ENCODE results near the gene SLC2A11.
"Not testable (repeated sequence)": the region's sequence is repeated elsewhere in the genome, so short reads cannot be mapped to it uniquely, and the experiment has no call there.

Gene SLC2A11

GRCh38 chr22:23906641-23907040 is 49.0 kb downstream of the SLC2A11 start:
- Histone ChIP-seq H3K4me1 (ENCODE audit: control insufficient read depth, low read depth, low read length) (peaks cover 16% of the 10 kb centered on the region), H3K9ac (ENCODE audit: low read length) (no peak overlapping the region), H3K36me3 (ENCODE audit: control insufficient read depth, low read depth, low read length) (no peaks in the 10 kb centered on the region), H3K27me3 (ENCODE audit: control insufficient read depth, insufficient read depth, low read length) (no peaks in the 10 kb centered on the region), H3K27ac (ENCODE audit: low read length) (no peak overlapping the region), H3K4me3 (ENCODE audit: low read length) (no peak overlapping the region), H3K9me3 (ENCODE audit: control insufficient read depth, low read depth, low read length) (no peaks in the 10 kb centered on the region)

GRCh38 chr22:23907423-23907822 is 49.7 kb downstream of the SLC2A11 start:
- peaks cover 16% of the 10 kb centered on the region for H3K4me1 ChIP-seq (ENCODE audit: control insufficient read depth, low read depth, low read length)
- not testable (repeated sequence) for H3K27ac ChIP-seq (ENCODE audit: low read length); H3K9ac ChIP-seq (ENCODE audit: low read length); H3K27me3 ChIP-seq (ENCODE audit: control insufficient read depth, insufficient read depth, low read length); H3K36me3 ChIP-seq (ENCODE audit: control insufficient read depth, low read depth, low read length); H3K4me3 ChIP-seq (ENCODE audit: low read length); H3K9me3 ChIP-seq (ENCODE audit: control insufficient read depth, low read depth, low read length)

GRCh38 chr22:23908587-23909205 is 51.0 kb downstream of the SLC2A11 start:
- no peaks in the 10 kb centered on the region for H3K9me3 ChIP-seq (ENCODE audit: control insufficient read depth, low read depth, low read length)

GRCh38 chr22:23909296-23909898 is 51.7 kb downstream of the SLC2A11 start:
- H3K27ac ChIP-seq (ENCODE audit: low read length) = no peak overlapping the region
- no peak overlapping the region for H3K9ac ChIP-seq (ENCODE audit: low read length)
- H3K36me3 ChIP-seq (ENCODE audit: control insufficient read depth, low read depth, low read length) = no peaks in the 10 kb centered on the region
- H3K4me1 ChIP-seq (ENCODE audit: control insufficient read depth, low read depth, low read length) = peaks cover 23% of the 10 kb centered on the region
- H3K4me3 ChIP-seq (ENCODE audit: low read length) = no peak overlapping the region
- H3K27me3 ChIP-seq (ENCODE audit: control insufficient read depth, insufficient read depth, low read length) = no peaks in the 10 kb centered on the region
- H3K9me3 ChIP-seq (ENCODE audit: control insufficient read depth, low read depth, low read length) = no peaks in the 10 kb centered on the region

More at GRCh38 chr22:23908587-23909205, 51.0 kb downstream of the SLC2A11 start:
- Histone ChIP-seq H3K27me3 (ENCODE audit: control insufficient read depth, insufficient read depth, low read length) (no peaks in the 10 kb centered on the region), H3K4me3 (ENCODE audit: low read length) (no peak overlapping the region), H3K9ac (ENCODE audit: low read length) (no peak overlapping the region), H3K36me3 (ENCODE audit: control insufficient read depth, low read depth, low read length) (no peaks in the 10 kb centered on the region), H3K27ac (ENCODE audit: low read length) (no peak overlapping the region), H3K4me1 (ENCODE audit: control insufficient read depth, low read depth, low read length) (peaks cover 19% of the 10 kb centered on the region)

GRCh38 chr22:23910496-23911190 is 53.0 kb downstream of the SLC2A11 start:
- H3K4me3 ChIP-seq (ENCODE audit: low read length) = no peak overlapping the region
- H3K27ac ChIP-seq (ENCODE audit: low read length) = no peak overlapping the region
- H3K4me1 ChIP-seq (ENCODE audit: control insufficient read depth, low read depth, low read length) = peaks cover 24% of the 10 kb centered on the region
- H3K36me3 ChIP-seq (ENCODE audit: control insufficient read depth, low read depth, low read length) = no peaks in the 10 kb centered on the region
- H3K9ac ChIP-seq (ENCODE audit: low read length) = no peak overlapping the region
- no peaks in the 10 kb centered on the region for H3K27me3 ChIP-seq (ENCODE audit: control insufficient read depth, insufficient read depth, low read length)
- H3K9me3 ChIP-seq (ENCODE audit: control insufficient read depth, low read depth, low read length) = no peaks in the 10 kb centered on the region

- Histone ChIP-seq H3K36me3 (ENCODE audit: control insufficient read depth, low read depth, low read length) (no peaks in the 10 kb centered on the region), H3K9ac (ENCODE audit: low read length) (no peak overlapping the region), H3K4me1 (ENCODE audit: control insufficient read depth, low read depth, low read length) (peaks cover 24% of the 10 kb centered on the region), H3K27ac (ENCODE audit: low read length) (no peak overlapping the region), H3K4me3 (ENCODE audit: low read length) (no peak overlapping the region), H3K9me3 (ENCODE audit: control insufficient read depth, low read depth, low read length) (no peaks in the 10 kb centered on the region), H3K27me3 (ENCODE audit: control insufficient read depth, insufficient read depth, low read length) (no peaks in the 10 kb centered on the region)
Measured at GRCh38 chr22:23911318-23911980, 53.8 kb downstream of the SLC2A11 start.

GRCh38 chr22:23912293-23912903 is 54.7 kb downstream of the SLC2A11 start:
- Histone ChIP-seq H3K4me3 (ENCODE audit: low read length) (no peak overlapping the region), H3K9ac (ENCODE audit: low read length) (no peak overlapping the region), H3K9me3 (ENCODE audit: control insufficient read depth, low read depth, low read length) (no peaks in the 10 kb centered on the region), H3K36me3 (ENCODE audit: control insufficient read depth, low read depth, low read length) (no peaks in the 10 kb centered on the region), H3K27ac (ENCODE audit: low read length) (no peak overlapping the region), H3K4me1 (ENCODE audit: control insufficient read depth, low read depth, low read length) (peaks cover 24% of the 10 kb centered on the region), H3K27me3 (ENCODE audit: control insufficient read depth, insufficient read depth, low read length) (no peaks in the 10 kb centered on the region)

GRCh38 chr22:23913306-23913660 is 55.6 kb downstream of the SLC2A11 start:
- Histone ChIP-seq H3K27ac (ENCODE audit: low read length) (peak overlapping the region; percentile 80), H3K27me3 (ENCODE audit: control insufficient read depth, insufficient read depth, low read length) (no peaks in the 10 kb centered on the region), H3K9ac (ENCODE audit: low read length) (peak overlapping the region; percentile 71), H3K4me3 (ENCODE audit: low read length) (peak overlapping the region; percentile 65), H3K4me1 (ENCODE audit: control insufficient read depth, low read depth, low read length) (peaks cover 22% of the 10 kb centered on the region), H3K36me3 (ENCODE audit: control insufficient read depth, low read depth, low read length) (no peaks in the 10 kb centered on the region), H3K9me3 (ENCODE audit: control insufficient read depth, low read depth, low read length) (no peaks in the 10 kb centered on the region)

- Histone ChIP-seq H3K4me1 (ENCODE audit: control insufficient read depth, low read depth, low read length) (peaks cover 17% of the 10 kb centered on the region), H3K9ac (ENCODE audit: low read length) (peak overlapping the region; percentile 71), H3K36me3 (ENCODE audit: control insufficient read depth, low read depth, low read length) (no peaks in the 10 kb centered on the region), H3K27me3 (ENCODE audit: control insufficient read depth, insufficient read depth, low read length) (no peaks in the 10 kb centered on the region), H3K9me3 (ENCODE audit: control insufficient read depth, low read depth, low read length) (no peaks in the 10 kb centered on the region), H3K4me3 (ENCODE audit: low read length) (peak overlapping the region; percentile 65), H3K27ac (ENCODE audit: low read length) (peak overlapping the region; percentile 80)
Measured at GRCh38 chr22:23913661-23914353, 56.1 kb downstream of the SLC2A11 start.

- no peak overlapping the region for H3K9ac ChIP-seq (ENCODE audit: low read length)
- no peak overlapping the region for H3K4me3 ChIP-seq (ENCODE audit: low read length)
- H3K4me1 ChIP-seq (ENCODE audit: control insufficient read depth, low read depth, low read length) = peaks cover 8% of the 10 kb centered on the region
Measured at GRCh38 chr22:23915290-23915689, 57.6 kb downstream of the SLC2A11 start.

GRCh38 chr22:23920267-23920611 is 62.6 kb downstream of the SLC2A11 start:
- not testable (repeated sequence) for H3K9me3 ChIP-seq (ENCODE audit: control insufficient read depth, low read depth, low read length); H3K27me3 ChIP-seq (ENCODE audit: control insufficient read depth, insufficient read depth, low read length); H3K4me1 ChIP-seq (ENCODE audit: control insufficient read depth, low read depth, low read length); H3K36me3 ChIP-seq (ENCODE audit: control insufficient read depth, low read depth, low read length); H3K27ac ChIP-seq (ENCODE audit: low read length); H3K4me3 ChIP-seq (ENCODE audit: low read length); H3K9ac ChIP-seq (ENCODE audit: low read length)

More at GRCh38 chr22:23915290-23915689, 57.6 kb downstream of the SLC2A11 start:
- no peaks in the 10 kb centered on the region for H3K27me3 ChIP-seq (ENCODE audit: control insufficient read depth, insufficient read depth, low read length)
- no peaks in the 10 kb centered on the region for H3K36me3 ChIP-seq (ENCODE audit: control insufficient read depth, low read depth, low read length)
- no peaks in the 10 kb centered on the region for H3K9me3 ChIP-seq (ENCODE audit: control insufficient read depth, low read depth, low read length)
- H3K27ac ChIP-seq (ENCODE audit: low read length) = no peak overlapping the region

Data from iPS-18a (cell line).